Liver (tissue), 9 donors: ENCODE data around the gene TMTC1. TPM values are rescaled to one million over a fixed set of nuclear protein-coding genes. Genes with fewer than 3 reads are reported as not detected.

Experiments
- DNase-seq: peaks from one replicate; pipeline ENCODE4 v3.0.0-alpha.2; 2017; ENCODE audit warnings: low spot score
- H3K27ac ChIP-seq, 2 donors: one replicate each; pipeline ENCODE4 v1.7.0; 2013; ENCODE audit warnings: inconsistent platforms in 2 of 2, low read length in 2 of 2, control low read depth in 1 of 2, low read depth in 1 of 2, mild to moderate bottlenecking in 1 of 2
- H3K27me3 ChIP-seq, 4 donors: one replicate each; pipeline versions ENCODE4 v1.6.1 to v1.7.0; 2013; ENCODE audit warnings: low read length in 3 of 4, inconsistent platforms in 1 of 4, mild to moderate bottlenecking in 1 of 4, moderate library complexity in 1 of 4; ENCODE audit not compliant: control insufficient read depth in 4 of 4, insufficient read depth in 4 of 4
- H3K36me3 ChIP-seq, 4 donors: one replicate each; pipeline versions ENCODE4 v1.6.1 to v1.7.0; 2013; ENCODE audit warnings: low read length in 3 of 4, mild to moderate bottlenecking in 3 of 4, low read depth in 1 of 4, moderate library complexity in 1 of 4; ENCODE audit not compliant: control insufficient read depth in 4 of 4, insufficient read depth in 3 of 4
- H3K4me1 ChIP-seq, 4 donors: one replicate each; pipeline versions ENCODE4 v1.6.1 to v1.7.0; 2013; ENCODE audit warnings: low read length in 3 of 4, mild to moderate bottlenecking in 3 of 4, moderate library complexity in 1 of 4; ENCODE audit not compliant: control insufficient read depth in 4 of 4, insufficient read depth in 4 of 4
- H3K4me3 ChIP-seq, 3 donors: one replicate each; pipeline versions ENCODE4 v1.6.1 to v1.7.0; 2013; ENCODE audit warnings: low read length in 3 of 3, control low read depth in 1 of 3, low read depth in 1 of 3, mild to moderate bottlenecking in 1 of 3
- H3K9ac ChIP-seq, 2 donors: one replicate each; pipeline ENCODE4 v1.7.0; 2013; ENCODE audit warnings: low read length in 2 of 2, mild to moderate bottlenecking in 2 of 2, moderate library complexity in 2 of 2, control low read depth in 1 of 2, low read depth in 1 of 2
- H3K9me3 ChIP-seq, 4 donors: one replicate each; pipeline versions ENCODE4 v1.6.1 to v1.7.0; 2013; ENCODE audit warnings: low read length in 3 of 4; ENCODE audit not compliant: control insufficient read depth in 4 of 4
- CTCF ChIP-seq: fragments of 150-350 bp; IDR thresholded peaks from 2 replicates; pipeline ENCODE4 v1.5.1; 2017; ENCODE audit warnings: improper control_type of control experiment, low read depth, low read length; ENCODE audit not compliant: missing input control
- EGR1 ChIP-seq, 2 donors: IDR thresholded peaks; 2 replicates each; pipeline ENCODE4 v1.6.1; 2016 to 2018; ENCODE audit warnings: antibody characterized with exemption in 2 of 2, low read depth in 2 of 2
- FOXA1 ChIP-seq: IDR thresholded peaks from 2 replicates; pipeline ENCODE4 v1.6.1; 2016; ENCODE audit warnings: antibody characterized with exemption
- GABPA ChIP-seq, 2 donors: IDR thresholded peaks in 1 of 2; conservative IDR thresholded peaks in 1 of 2; 2 replicates each; pipeline ENCODE4 v1.6.1; 2016; ENCODE audit warnings: antibody characterized with exemption in 2 of 2, mild to moderate bottlenecking in 1 of 2, moderate library complexity in 1 of 2
- HNF4A ChIP-seq, 2 donors: conservative IDR thresholded peaks; 2 replicates each; pipeline ENCODE4 v1.6.1; 2016; ENCODE audit warnings: antibody characterized with exemption in 2 of 2, mild to moderate bottlenecking in 2 of 2
- HNF4G ChIP-seq: IDR thresholded peaks from 2 replicates; pipeline ENCODE4 v1.6.1; 2016; ENCODE audit warnings: antibody characterized with exemption
- JUND ChIP-seq, 2 donors: IDR thresholded peaks; 2 replicates each; pipeline ENCODE4 v1.6.1; 2016; ENCODE audit warnings: antibody characterized with exemption in 2 of 2
- MAX ChIP-seq: IDR thresholded peaks from 2 replicates; pipeline ENCODE4 v1.6.1; 2016; ENCODE audit warnings: antibody characterized with exemption
- NR2F2 ChIP-seq: IDR thresholded peaks from 2 replicates; pipeline ENCODE4 v1.6.1; 2016; ENCODE audit warnings: antibody characterized with exemption
- RAD21 ChIP-seq, 2 donors: IDR thresholded peaks; 2 replicates each; pipeline ENCODE4 v1.6.1; 2016; ENCODE audit warnings: antibody characterized with exemption in 2 of 2, mild to moderate bottlenecking in 2 of 2
- REST ChIP-seq: IDR thresholded peaks from 2 replicates; pipeline ENCODE4 v1.6.1; 2016; ENCODE audit warnings: antibody characterized with exemption, mild to moderate bottlenecking
- RXRA ChIP-seq, 2 donors: IDR thresholded peaks; 2 replicates each; pipeline ENCODE4 v1.6.1; 2017 to 2018; ENCODE audit warnings: antibody characterized with exemption in 2 of 2, mild to moderate bottlenecking in 1 of 2
- SP1 ChIP-seq: IDR thresholded peaks from 2 replicates; pipeline ENCODE4 v1.6.1; 2018; ENCODE audit warnings: antibody characterized with exemption, mild to moderate bottlenecking
- ZBTB33 ChIP-seq: IDR thresholded peaks from 2 replicates; pipeline ENCODE4 v1.6.1; 2016; ENCODE audit warnings: antibody characterized with exemption
- WGBS: extraction: QIAGEN DNeasy Blood & Tissue Kit; methylation state at CpG from one replicate; pipeline ENCODE4 v1.1.7; 2013; 5-methylcytosine and 5-hydroxymethylcytosine counted together
- polyA plus RNA-seq, 2 donors: library from polyadenylated mRNA; stranded (reverse) in 1 of 2; unstranded in 1 of 2; fragments of 200-250 nt in 1 of 2; fragments of >200 nt in 1 of 2; fragmentation: Nextera tagmentation in 1 of 2; extraction: Ambion mirVana in 1 of 2; gene quantifications; one replicate each; pipeline versions ENCODE4 v1.2.1 to v1.2.3, GENCODE V29; 2013 to 2015
- total RNA-seq, 2 donors: library from RNA; depleted of rRNA; stranded (reverse); fragments of >200 nt; gene quantifications; one replicate each; pipeline ENCODE4 v1.2.3, GENCODE V29; 2014
- donor health status: healthy.
- donor health status: healthy.
- donor health status: healthy.
- donor health status: healthy.
- donor health status: healthy.

The TMTC1 gene
- total and polyA plus RNA-seq, 4 donors: 0.76 to 3.3 (median 2.1) TPM

- TF ChIP-seq NR2F2: no peak
Measured at GRCh38 chr12:29625359-29625953, 158.3 kb downstream of the TMTC1 start (continued).

GRCh38 chr12:29622251-29622650, 161.5 kb downstream of the TMTC1 start:
- Histone ChIP-seq H3K4me3 (no peak overlapping the region), H3K27ac (no peak overlapping the region), H3K9me3 (no peaks in the 10 kb centered on the region), H3K36me3 (no peaks in the 10 kb centered on the region), H3K27me3 (no peaks in the 10 kb centered on the region), H3K9ac (no peak overlapping the region), H3K4me1 (no peaks in the 10 kb centered on the region)
- 93% methylated on average over 1 of the region's 1 CpG for WGBS
- DNase-seq: no peak
- TF ChIP-seq NR2F2 (no peak), HNF4A (conservative IDR thresholded peaks at IDR 0.05) (no peak), GABPA (IDR thresholded peaks at IDR 0.05 in 1 of 2, conservative IDR thresholded peaks at IDR 0.05 in 1 of 2) (no peak), CTCF (no peak), FOXA1 (no peak), RXRA (IDR thresholded peaks at IDR 0.05) (no peak), REST (no peak), MAX (no peak), SP1 (no peak), JUND (IDR thresholded peaks at IDR 0.05) (no peak), RAD21 (IDR thresholded peaks at IDR 0.05) (no peak), EGR1 (IDR thresholded peaks at IDR 0.05; ENCODE audit: low read depth in 2 of 2) (no peak), ZBTB33 (no peak), HNF4G (no peak)
